ENCODE data around the gene SRBD1. TPM values are rescaled to one million over a fixed set of nuclear protein-coding genes. Genes with fewer than 3 reads are reported as not detected.

SRBD1 gene
- polyA plus RNA-seq, 1 experiment, result 8.7 TPM

DNA sequence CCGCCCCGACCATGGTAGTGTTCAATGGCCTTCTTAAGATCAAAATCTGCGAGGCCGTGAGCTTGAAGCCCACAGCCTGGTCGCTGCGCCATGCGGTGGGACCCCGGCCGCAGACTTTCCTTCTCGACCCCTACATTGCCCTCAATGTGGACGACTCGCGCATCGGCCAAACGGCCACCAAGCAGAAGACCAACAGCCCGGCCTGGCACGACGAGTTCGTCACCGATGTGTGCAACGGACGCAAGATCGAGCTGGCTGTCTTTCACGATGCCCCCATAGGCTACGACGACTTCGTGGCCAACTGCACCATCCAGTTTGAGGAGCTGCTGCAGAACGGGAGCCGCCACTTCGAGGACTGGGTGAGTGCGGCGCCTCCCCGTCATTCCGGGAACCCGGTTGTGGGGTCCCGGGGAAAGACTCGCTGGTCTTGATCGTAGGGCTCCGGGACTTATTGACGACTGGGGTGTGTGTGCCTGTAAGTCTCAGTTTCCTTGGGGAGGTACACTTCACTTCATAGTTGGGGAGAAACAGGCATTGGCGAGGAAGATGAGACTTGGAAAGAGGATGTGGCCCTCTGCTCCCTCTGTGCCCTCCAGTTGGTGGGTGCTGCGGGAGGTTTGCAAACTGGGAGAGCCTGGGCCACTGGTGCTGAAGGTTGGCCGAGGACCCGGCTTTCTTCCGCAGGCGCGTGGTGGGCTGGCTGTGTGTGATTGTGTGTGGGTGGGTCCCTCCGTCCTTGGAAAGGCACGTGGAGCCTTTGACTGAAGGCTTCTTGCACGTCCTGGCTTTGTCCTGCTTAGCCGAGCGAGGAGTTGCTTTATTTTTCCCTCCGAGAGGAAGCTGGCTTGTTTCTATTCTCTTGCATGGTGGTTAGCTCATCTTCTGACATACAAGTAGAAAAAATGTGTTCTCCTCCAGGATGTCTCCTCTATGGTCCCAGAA lies 41.3 kb upstream of the SRBD1 start:
- Histone ChIP-seq H3K9me3 (ENCODE audit: control insufficient read depth, insufficient read depth, low read length) (no peaks in the 10 kb centered on the region; the same call in 1 of the 2 replicates), H3K27ac (ENCODE audit: low read depth, low read length) (no peak overlapping the region), H3K27me3 (ENCODE audit: control insufficient read depth, insufficient read depth, low read length) (no peaks in the 10 kb centered on the region), H3K4me3 (ENCODE audit: low read depth, low read length) (peak overlapping the region; percentile 78)
- TF ChIP-seq CTCF (IDR thresholded peaks at IDR 0.05; ENCODE audit: low read depth, low read length), result no peak
- ChIA-PET POLR2A (interaction anchor here (0.7 kb wide), 1 partner anchor 12 kb away, joined by 3 read pairs; no protein-coding TSS in a partner anchor), CTCF (interaction anchor here (0.6 to 2.1 kb wide), 6 partner anchors 9 to 285 kb away, joined by 3 to 10 read pairs (median 4); no protein-coding TSS in a partner anchor)
- no peak for DNase-seq (ENCODE audit: low read depth, low spot score)

GRCh38 chr2:45651415-45652089 lies 40.5 kb upstream of the SRBD1 start, which contains the start of gene PRKCE:
PRKCE (plus strand) TSS chr2:45651675.
- Histone ChIP-seq H3K27ac (ENCODE audit: low read depth, low read length) (peak within 1 kb of the TSS; percentile 68), H3K9me3 (ENCODE audit: control insufficient read depth, insufficient read depth, low read length) (no peaks in the 10 kb centered on the region; the same call in 1 of the 2 replicates), H3K4me3 (ENCODE audit: low read depth, low read length) (peak within 1 kb of the TSS; percentile 78), H3K27me3 (ENCODE audit: control insufficient read depth, insufficient read depth, low read length) (no peaks in the 10 kb centered on the region)
- POLR2A ChIA-PET, result interaction anchor here (0.6 kb wide), 1 partner anchor 340 kb away, joined by 3 read pairs; no protein-coding TSS in a partner anchor
- no peak for DNase-seq (ENCODE audit: low read depth, low spot score)
- TF ChIP-seq CTCF (IDR thresholded peaks at IDR 0.05; ENCODE audit: low read depth, low read length), result no peak; the same call in 1 of the 2 replicates
- CTCF ChIA-PET, result interaction anchor here (0.6 to 2.1 kb wide), 5 partner anchors 8 to 284 kb away, joined by 3 to 10 read pairs (median 3); no protein-coding TSS in a partner anchor

DNA sequence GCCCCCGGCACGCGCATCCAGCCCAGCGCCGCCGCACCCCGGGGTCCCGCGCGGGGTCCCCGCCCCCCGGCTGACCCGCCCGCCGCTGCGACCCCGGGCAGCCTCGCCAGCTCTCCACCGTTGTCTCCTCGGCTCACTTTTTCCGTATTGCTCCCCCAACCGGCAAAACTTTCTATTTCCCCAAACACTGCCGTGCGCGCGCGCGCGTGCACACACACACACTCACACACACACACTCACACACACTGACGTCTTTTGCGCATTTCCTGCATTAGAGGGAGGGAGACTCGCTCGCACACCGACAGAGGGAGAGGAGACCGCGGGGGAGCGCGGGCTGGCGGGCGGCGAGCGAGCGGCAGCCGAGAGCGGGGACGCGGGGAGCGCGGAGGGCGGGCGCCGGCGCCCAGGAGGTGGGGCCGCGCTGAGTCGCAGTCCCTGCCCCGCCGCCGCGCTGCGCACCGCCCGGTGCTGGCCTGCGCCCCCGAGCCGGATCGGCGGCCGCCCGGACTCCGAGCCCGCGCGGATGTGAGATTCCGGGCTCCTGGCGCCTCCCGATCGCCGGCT lies 39.9 kb upstream of the SRBD1 start:
- peak; percentile 51 for TF ChIP-seq CTCF (IDR thresholded peaks at IDR 0.05; ENCODE audit: low read depth, low read length)
- CTCF ChIA-PET, result interaction anchor here (0.6 to 1.9 kb wide), 10 partner anchors 12 to 295 kb away, joined by 3 to 15 read pairs (median 3); no protein-coding TSS in a partner anchor
- POLR2A ChIA-PET, result interaction anchor here (0.6 to 0.9 kb wide), 4 partner anchors 120 to 340 kb away, joined by 3 to 4 read pairs (median 3); no protein-coding TSS in a partner anchor
- Histone ChIP-seq H3K27me3 (ENCODE audit: control insufficient read depth, insufficient read depth, low read length) (no peaks in the 10 kb centered on the region), H3K4me3 (ENCODE audit: low read depth, low read length) (peak overlapping the region; percentile 78), H3K27ac (ENCODE audit: low read depth, low read length) (peak overlapping the region; percentile 68), H3K9me3 (ENCODE audit: control insufficient read depth, insufficient read depth, low read length) (no peaks in the 10 kb centered on the region; the same call in 1 of the 2 replicates)
- DNase-seq (ENCODE audit: low read depth, low spot score), result peak; percentile 97

DNA sequence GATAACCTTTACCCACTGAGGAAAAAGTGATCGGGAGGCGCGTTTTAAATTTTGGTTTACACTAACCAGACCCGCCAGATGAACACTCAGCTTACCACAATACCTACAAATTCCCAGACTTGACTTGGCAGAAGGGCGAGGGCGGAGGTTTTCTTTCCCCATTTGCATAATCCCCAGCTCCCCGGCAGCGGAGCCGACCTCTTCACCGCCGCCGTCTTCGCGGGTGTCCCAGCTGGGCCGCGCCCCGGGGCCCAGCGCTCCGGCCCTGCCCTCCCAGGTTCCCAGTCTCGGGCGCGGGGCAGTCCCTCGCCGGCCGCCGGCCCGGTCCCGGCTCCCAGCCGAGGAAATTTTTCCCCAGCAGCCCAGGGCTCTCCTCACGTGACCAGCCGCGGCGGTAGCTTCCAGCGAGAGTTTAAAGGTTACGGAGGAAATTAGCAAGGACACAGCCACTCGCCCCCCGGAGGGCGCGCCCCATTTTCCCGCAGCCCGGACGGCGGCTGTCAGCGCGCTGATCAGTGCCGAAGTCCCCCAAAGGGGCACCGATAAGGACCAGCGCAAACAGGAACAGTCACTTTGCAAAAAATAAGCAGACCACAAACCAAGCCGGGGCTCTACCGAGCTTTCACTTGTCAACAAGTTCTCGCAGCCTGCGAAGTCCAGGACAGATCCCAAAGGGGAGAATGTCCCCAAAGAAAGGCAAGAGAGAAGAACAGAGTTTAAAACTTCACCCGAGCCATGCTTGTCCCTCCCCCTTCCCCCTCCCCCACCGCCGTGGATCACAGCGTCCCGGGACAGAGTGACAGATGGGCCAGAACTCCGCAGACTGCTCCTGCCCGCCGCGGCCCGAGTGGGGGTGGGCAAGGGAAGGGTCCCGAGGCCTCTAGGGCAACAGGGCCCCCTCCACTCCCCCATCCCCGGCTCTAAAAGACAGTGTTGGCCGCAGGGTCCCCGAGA lies 39.1 kb upstream of the SRBD1 start:
- no peak; the same call in 1 of the 2 replicates for TF ChIP-seq CTCF (IDR thresholded peaks at IDR 0.05; ENCODE audit: low read depth, low read length)
- CTCF ChIA-PET, result interaction anchor here (0.6 to 1.9 kb wide), 11 partner anchors 11 to 628 kb away, joined by 3 to 15 read pairs (median 3); no protein-coding TSS in a partner anchor
- POLR2A ChIA-PET, result interaction anchor here (0.6 to 1.0 kb wide), 4 partner anchors 93 to 257 kb away, joined by 3 to 4 read pairs (median 4); no protein-coding TSS in a partner anchor
- Histone ChIP-seq H3K4me3 (ENCODE audit: low read depth, low read length) (peak overlapping the region; percentile 78), H3K27ac (ENCODE audit: low read depth, low read length) (peak overlapping the region; percentile 68), H3K9me3 (ENCODE audit: control insufficient read depth, insufficient read depth, low read length) (no peaks in the 10 kb centered on the region; the same call in 1 of the 2 replicates), H3K27me3 (ENCODE audit: control insufficient read depth, insufficient read depth, low read length) (no peaks in the 10 kb centered on the region)
- no peak for DNase-seq (ENCODE audit: low read depth, low spot score)
